ENCODE results near the gene NRG2. TPM values are rescaled to one million over a fixed set of nuclear protein-coding genes. Genes with fewer than 3 reads are reported as not detected.

The NRG2 gene
- polyA plus RNA-seq (ENCODE audit: insufficient read depth in 1 of 5, insufficient read length in 5 of 5, low replicate concordance in 1 of 5) = 10 to 100 TPM in 1 of 5 donors, 1 to 10 TPM in 4; 6.1 to 10.1 (median 7.4) TPM
- long read RNA-seq, donor 1, partial matches to known transcripts = 0 of 1 reads
- long read RNA-seq, donor 1, other reads (novel, unspliced or antisense) = 0 of 1 reads
- long read RNA-seq, donor 2, partial matches to known transcripts = 0 of 1 reads
- long read RNA-seq, donor 2, other reads (novel, unspliced or antisense) = 0 of 1 reads
- long read RNA-seq, donor 3, partial matches to known transcripts = 0 of 1 reads
- long read RNA-seq, donor 3, other reads (novel, unspliced or antisense) = 0 of 1 reads
- long read RNA-seq, donor 4, partial matches to known transcripts = 0 of 1 reads
- long read RNA-seq, donor 4, other reads (novel, unspliced or antisense) = 0 of 1 reads
- long read RNA-seq, donor 5, partial matches to known transcripts = 0 of 2 reads
- long read RNA-seq, donor 5, other reads (novel, unspliced or antisense) = 0 of 2 reads
- long read RNA-seq, donor 6 = 0 reads
- long read RNA-seq, donor 7, partial matches to known transcripts = 0 of 2 reads
- long read RNA-seq, donor 7, other reads (novel, unspliced or antisense) = 0 of 2 reads
- long read RNA-seq, donor 8 = 0 reads

DNA sequence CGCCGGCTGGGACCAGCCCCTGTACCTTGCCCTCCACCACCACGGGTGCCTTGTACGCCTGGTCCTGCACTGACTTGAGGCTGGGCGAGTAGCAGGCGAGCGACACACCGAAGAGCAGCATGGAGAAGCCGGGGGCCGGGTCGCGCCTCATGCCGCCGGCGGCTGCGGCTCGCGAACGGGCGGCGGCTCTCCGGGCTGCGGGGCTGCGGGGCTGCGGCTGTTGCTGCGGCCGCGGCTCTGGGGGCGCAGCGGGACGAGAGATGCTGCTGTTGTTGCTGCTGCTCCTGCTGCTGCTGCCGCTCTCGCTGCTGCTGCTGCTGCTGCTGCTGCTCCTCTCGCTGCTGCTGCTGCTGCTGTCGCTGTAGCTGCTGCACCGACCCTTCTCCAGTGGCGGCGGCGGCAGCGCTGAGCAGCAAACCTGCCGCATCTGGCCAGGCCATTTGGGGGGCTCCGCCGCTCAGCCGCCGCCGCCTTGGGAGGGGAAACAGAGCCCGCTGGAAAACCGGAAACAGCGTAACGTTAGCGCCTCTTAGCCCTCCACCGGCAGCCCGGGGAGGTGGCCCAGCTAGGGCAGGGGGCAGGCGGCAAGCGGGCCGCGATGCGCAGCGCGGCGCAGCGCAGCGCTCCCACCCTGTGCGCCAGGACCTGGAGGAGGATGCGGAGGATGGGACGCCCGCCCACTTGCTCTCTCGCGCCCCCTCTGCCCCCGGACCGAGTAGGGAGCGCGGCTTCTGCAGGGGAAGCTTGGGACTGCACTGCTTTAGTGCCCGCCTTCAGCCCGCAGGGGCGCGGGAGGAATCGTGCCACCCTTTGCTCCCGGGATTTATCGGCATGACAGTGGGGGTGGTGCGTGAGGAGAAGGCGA is at the start of gene NRG2:
NRG2 (minus strand) TSS at position 657 of the 865 bp plus-strand sequence.
- DNase-seq = peak; percentile 39 to 41

DNA sequence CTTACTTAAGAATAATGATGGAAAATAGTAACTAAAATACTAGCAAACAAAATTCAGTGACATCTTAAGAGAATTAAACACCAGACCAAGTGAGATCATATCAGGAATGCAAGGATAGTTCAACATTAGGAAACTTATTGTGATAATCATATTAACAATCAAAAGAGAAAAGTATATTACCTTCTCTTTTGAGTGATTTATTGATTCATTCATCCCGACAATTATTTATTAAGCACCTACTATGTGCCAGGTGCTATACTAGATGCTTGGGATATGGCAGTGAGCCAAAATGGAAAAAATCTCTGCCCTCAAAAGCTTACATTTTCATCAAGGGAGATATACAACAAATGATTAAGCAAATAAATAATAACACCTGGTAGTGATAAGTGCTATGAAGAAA is 47.2 kb upstream of the NRG2 start:
- DNase-seq = no peak

- DNase-seq = no peak
These were observed 41.4 kb upstream of the NRG2 start for GRCh38 chr5:140084541-140084940.

GRCh38 chr5:140083650-140084049 is 40.6 kb upstream of the NRG2 start:
- no peak for DNase-seq

DNA sequence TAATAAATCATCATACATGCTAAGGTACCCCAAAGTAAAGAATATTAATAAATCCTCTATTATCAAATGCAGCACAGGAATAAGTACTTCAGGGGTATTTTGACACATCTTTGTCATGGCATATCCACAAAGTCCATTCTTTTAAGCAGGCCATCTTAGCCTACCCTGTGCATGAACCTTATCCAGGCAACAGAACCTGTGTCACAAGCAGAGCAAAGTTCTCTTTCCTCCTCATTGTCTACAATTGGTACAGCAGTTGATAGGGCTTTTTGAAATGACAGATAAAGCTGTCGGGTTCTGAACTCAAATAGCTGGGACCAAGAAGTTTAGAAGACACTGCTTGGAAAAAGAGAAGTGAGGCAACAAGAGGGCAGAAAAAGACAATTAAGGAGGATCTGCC is 40.0 kb upstream of the NRG2 start:
- no peak for DNase-seq

GRCh38 chr5:140076788-140077187 is 33.7 kb upstream of the NRG2 start:
- DNase-seq = no peak

- no peak for DNase-seq
These were observed 33.0 kb upstream of the NRG2 start for GRCh38 chr5:140076142-140076541.

DNA sequence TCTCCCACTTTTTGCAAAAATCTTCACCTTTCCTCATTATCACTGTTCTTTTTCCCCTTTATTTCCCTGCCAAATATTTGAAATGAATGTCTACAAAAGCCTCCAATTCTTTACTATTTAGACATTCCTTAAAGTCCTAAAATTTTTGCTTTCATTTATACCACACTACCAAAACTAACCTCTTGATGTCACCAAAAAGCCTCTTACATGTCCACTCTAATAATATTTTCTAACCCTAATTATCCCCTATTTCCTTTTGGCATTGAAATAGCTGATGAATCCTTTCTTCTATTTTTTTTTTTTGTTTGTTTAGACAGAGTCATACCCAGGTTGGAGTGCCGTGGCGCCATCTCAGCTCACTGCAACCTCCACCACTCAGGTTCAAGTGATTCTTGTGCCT is 32.3 kb upstream of the NRG2 start:
- no peak for DNase-seq

DNA sequence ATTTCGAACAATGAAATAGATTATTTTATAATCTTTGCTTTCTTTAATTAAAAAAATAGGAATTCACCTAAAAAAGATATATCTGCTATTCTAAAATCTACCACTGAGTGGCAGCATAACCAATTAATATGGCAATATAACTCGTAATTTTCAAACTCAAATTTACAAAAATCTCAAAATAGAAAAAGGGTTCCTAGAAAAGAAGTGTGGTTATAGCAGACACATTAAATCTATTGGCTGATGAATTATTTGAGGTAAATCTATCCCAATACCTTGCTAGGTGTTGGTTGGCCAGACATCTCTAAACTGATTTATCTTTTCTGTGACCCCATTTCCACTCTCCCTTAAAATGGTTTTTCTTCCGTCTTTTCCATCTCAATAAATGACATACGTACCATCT is 30.2 kb upstream of the NRG2 start:
- no peak for DNase-seq

- DNase-seq = no peak
These were observed 29.7 kb upstream of the NRG2 start for GRCh38 chr5:140072812-140073211.

DNA sequence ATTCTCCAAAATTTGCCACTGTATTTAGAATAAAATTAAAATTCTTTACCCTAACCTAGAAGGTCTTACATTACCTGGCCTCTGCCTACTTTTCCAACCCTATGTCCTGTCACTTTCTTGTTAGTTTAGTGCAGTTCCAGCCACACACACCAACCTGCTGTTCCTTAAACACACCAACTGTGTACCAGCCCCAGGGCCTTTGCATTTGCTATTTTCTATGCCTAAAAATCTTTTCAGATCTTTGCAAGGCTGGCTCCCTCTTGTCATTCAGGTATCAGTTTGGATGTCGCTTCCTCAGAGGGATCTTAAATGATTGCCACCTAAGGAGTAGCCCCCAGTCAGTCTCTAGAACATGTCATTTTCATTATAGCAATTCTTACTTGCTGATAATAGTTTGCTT is 17.7 kb upstream of the NRG2 start:
- DNase-seq = no peak

DNA sequence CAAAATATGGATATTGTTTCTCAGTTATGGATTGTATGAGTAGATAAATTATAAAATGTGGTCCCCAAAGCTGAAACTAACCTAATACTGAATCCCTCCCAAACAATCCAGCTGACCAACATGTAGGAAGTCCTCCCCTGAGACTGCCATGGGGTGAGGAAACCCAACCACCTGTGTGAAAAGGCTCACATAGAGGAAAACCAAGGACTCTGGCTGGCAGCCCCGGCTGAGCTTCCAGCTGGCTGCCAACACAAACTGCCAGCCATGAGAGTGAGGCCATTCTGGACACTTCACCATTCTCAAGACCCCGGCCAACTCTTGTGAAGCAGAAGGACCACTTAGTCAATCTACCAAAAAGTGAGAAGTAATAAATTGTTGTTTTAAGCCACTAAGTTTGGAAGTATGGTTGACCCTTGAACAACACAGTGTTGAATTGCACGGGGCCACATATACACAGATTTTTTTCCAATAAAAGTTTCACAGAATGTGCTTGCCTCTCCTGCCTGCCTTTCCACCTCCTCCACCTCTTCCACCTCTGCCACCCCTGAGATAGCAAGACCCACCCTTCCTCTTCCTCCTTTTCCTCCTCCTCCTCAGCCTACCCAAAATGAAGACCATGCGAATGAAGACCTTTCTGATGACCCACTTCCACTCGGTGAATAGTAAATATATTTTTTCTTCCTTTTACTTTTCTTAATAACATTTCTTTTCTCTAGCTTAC is 15.3 kb upstream of the NRG2 start:
- DNase-seq = no peak

- no peak for DNase-seq
These were observed 13.8 kb upstream of the NRG2 start for GRCh38 chr5:140056880-140057279.

- DNase-seq = no peak
These were observed 12.1 kb upstream of the NRG2 start for GRCh38 chr5:140055152-140055551.

DNA sequence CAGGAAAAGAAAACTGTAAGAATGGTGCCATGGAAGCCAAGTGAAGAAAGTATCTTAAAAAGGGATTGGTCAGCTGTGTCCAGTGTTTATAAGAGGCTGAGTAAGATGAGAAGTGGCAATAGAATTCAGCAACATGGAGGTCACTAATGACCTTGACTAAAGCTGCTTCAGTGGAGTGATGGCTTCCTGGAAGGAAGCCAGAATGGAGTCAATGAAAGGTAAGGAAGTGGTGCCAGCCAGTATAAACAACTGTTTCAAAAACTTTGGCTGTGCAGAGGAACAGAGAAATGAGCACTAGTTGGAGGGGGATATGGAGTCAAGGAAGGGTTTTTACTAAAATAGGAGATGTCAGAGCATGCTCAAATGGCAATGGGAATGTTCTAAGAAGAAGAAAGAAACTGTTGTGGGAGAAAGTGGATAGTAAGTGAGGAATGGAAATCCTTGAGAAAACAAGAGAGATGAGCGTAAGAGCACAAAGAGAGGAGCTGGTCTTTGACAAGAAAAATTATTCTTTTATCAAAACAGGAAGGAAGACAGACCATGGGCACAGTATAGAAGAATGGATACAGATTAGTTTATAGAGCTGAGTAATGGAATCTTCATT is 11.1 kb upstream of the NRG2 start:
- no peak for DNase-seq

DNA sequence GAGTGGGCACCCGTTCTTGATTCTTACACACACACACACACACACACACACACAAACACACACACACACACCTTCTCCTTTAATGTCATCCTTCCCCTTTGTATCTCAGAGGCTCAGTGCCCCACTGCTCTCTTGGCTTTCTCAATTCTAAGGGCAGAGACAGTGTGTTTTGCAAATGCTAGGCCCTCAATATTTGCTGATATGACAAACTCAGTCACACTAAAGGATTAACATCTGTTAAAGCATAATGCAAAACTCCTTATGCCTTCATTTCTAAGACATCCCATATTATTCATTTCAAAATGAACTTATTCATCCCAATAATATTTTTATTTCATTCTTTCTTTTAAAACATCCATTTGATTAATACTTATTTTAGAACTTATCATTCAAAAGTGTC is 8.9 kb upstream of the NRG2 start:
- no peak for DNase-seq

DNA sequence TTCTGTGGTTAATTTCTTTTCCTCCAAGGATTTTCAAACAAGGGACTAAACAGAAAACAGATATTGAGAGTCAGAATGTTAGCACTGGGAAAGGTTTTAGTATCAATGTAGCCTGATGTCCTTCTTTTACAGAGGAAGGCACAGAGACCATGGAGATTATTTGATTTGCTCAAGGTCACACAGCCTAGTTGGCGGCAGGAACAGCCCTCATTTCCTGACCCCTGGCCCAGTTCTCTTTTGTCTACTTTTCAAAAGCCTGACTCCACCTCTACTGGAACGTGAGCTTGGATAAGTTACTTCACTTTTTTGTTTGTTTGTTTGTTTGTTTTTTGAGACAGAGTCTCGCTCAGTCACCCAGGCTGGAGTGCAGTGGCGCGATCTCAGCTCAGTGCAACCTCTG is 6.6 kb upstream of the NRG2 start:
- no peak for DNase-seq

- DNase-seq = no peak
These were observed 6.1 kb upstream of the NRG2 start for GRCh38 chr5:140049205-140049604.

GRCh38 chr5:140044041-140044440 is 942 bp upstream of the NRG2 start:
- no peak for DNase-seq

GRCh38 chr5:140043508-140043872 is 391 bp upstream of the NRG2 start:
- no peak for DNase-seq

DNA sequence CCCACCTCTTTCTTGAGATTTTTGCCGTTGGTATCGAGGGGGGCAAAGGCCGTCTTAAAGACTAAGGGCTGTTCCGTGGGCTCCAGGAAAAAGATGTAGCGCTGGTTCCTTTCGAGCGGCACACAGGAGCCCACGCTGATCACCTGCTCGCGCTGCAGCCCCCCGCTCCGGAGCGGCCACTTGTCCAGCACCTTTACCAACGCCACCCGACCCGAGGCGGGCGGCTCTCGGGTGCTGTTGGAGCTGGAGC is 781 bp downstream of the NRG2 start:
- DNase-seq = no peak
